Hepatocyte (in vitro differentiated cells): ENCODE measurements around the gene SOX10.

Experiments
- CTCF ChIP-seq: fragments of 200-600 bp; sonication (generic); IDR thresholded peaks from 2 replicates; pipeline ENCODE4 v1.5.1; 2016; ENCODE audit warnings: antibody characterized with exemption, mild to moderate bottlenecking; ENCODE audit not compliant: poor library complexity
- EZH2 ChIP-seq: fragments of 200-600 bp; sonication (generic); IDR thresholded peaks from 2 replicates; pipeline ENCODE4 v1.6.1; 2016; ENCODE audit warnings: antibody characterized with exemption, mild to moderate bottlenecking, borderline replicate concordance
- EZH2phosphoT487 ChIP-seq: fragments of 200-600 bp; sonication (generic); IDR thresholded peaks from one replicate; pipeline ENCODE4 v1.6.1; 2018; ENCODE audit warnings: antibody characterized with exemption, mild to moderate bottlenecking, low read depth, moderate library complexity; ENCODE audit not compliant: unreplicated experiment, severe bottlenecking

- TF ChIP-seq CTCF (no peak), EZH2 (no peak), EZH2phosphoT487 (no peak)
Measured at GRCh38 chr22:37926771-37927636, 57.4 kb downstream of the SOX10 start.
